ENCODE results near the gene PTPRM.

The PTPRM gene

DNA sequence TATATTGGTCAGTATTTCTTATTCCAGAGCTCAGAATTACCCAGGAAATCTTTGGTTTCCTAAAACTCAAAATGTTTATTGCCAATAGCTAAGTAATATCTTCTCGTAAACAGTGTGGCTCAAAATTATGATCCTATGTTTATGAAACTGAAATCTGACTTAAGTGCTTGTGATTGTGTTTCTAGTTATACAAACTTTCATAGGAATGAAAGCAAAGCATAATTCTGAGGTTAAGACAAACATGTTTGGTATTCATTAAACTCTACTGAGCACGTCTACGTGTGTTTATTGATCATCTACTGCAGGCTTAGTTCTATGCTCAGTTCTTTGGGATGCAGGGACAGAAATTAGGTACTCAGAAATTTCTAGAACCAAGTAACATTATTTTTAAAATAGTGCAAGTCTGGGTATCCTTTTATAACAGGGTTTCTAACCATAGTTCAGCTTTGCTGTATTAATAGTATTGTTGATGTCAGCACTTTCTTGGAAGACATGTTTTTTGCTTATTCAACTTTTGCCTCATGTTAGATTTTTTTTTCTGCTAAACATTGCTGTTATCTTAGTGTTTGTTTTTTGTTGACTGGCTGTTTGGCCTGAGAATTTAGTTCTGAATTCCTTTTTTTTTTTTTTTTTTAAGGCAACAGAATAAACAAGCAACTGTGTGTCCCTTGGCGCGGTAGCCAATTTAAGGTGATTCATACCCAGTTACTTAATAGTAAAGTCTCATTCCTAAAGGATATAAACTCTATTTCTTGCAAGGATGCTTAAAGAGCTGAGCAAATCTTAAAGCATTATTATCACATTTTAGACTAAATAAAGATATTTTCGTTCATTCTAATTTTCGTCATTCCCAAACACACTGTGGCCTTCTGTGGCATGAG is 31.3 kb downstream of the PTPRM start:
- DNase-seq (ENCODE audit: low read depth in 1 of 2, low spot score in 1 of 2) = no peak

DNA sequence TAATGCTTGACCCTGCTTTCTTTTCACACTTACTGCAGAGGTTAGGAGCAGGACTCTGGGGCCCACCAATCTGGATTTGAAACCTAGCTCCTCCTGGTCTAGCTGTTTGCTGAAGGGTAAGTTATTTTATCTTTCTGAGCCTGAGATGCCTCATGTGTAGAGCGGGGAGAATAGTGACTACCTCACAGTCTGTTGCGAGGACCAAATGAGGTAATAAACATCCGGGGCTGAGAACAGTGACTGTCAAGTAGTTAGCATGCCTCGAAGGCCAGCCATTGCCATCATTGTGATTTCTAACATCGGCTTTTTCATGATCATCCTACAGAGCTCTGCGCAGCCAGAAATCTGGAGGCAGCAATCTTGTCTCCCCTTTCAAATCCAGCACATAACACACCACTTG is 32.9 kb downstream of the PTPRM start:
- no peak for DNase-seq (ENCODE audit: low read depth in 1 of 2, low spot score in 1 of 2)

DNA sequence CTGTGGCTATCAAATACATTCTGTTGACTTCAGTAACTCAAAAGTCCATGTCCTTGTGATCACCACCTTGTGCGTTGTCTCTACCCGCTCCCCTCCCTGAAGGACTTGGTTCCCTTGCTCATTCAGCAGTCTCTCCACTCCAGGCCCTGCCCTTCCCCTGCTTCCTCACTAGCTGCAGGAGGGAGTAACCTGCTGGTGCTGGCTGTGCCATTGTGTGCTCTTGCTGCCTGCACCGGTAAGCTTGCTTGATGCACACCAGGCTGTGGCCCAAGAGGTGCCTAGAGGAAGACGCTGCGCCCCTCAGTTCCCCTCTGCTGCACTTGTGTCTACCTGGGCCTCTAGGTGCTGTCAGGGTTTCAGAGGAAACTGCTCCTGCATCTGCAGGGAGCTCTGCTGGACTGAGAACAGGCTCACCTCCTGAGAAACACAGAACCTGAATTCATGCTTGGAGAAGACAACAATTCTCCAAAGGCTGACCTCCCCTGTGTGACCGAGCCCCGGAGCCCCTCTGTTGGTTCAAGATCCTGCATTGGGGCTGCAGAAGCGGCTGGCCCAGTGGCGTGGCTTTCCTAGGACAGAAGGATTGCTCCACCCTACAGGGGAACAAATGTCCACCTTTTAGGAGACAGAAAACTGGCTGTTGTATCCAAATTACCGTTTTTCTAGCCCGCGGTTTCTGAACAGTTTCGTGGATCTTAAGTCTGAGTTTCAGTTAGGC is 33.6 kb downstream of the PTPRM start:
- no peak for DNase-seq (ENCODE audit: low read depth in 1 of 2, low spot score in 1 of 2)

DNA sequence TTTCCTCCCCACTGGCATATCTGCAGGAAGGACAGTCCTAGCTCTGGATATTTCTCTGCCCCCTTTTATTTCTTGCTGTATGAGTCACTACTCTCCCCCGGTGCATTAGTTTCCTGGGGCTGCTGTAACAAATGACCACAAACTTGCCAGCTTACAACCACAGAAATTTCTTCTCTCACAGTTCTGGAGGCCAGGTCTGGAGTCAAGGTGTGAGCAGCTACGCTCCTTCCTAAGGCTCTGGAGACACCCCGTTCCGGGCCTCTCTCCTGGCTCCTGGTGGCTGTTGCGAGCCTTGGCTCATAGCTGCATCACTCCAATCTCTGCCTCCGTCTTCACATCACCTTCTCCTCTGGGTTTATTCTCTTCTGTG is 34.1 kb downstream of the PTPRM start:
- DNase-seq (ENCODE audit: low read depth in 1 of 2, low spot score in 1 of 2) = no peak

DNA sequence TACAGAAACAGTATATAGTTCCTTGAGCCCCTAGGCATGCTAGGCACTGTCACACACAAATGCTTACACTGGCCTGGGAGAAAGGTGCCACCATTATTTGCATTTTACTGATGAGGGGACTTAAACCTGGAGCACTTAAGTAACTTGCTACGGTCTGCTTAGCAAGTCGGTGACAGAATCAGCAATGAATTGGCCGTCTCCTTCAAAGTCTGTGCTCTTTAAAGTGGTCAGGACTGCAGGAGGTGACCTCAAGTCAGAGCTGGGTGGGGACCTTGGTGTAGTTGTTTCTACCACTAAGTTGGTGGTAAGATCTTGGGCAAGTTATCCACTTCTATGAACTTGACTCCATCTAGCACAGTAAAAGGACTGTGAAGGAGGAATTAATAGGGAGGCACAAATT is 34.8 kb downstream of the PTPRM start:
- DNase-seq (ENCODE audit: low read depth in 1 of 2, low spot score in 1 of 2) = no peak

DNA sequence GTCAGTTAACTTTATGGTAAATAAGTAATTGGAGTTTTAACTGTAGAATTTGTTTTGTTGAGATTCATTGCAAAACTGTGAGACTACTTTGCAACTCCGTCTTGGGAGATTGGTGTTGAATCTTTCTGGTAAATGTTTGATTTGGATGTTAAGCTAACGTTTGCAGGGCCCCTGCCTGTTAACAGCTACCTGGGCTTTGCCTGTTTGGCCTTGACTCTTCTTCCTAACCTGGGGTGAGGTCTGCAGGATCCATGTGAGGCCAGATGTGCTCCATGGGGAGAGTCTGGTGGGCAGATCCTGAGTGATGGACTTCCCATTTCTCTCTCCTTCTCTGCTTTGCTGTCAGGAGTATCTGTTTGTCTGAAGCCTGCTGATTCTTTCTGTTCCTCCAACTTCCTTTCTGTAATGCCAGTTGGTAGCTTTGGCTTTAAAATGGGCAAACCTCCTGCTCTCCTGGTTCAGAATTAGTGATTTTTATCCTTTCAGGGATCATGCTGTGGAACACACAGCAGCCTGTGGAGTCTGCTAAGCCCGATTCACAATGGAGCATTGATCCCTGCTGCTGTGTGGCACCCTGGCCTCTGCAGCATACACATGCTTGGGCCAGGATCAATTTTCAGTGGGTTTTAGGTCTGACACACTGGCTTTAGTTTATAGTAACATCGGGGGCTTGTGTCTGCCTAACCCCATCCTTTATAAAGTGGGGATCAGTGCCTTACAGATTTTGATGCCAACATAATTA is 36.3 kb downstream of the PTPRM start:
- DNase-seq (ENCODE audit: low read depth in 1 of 2, low spot score in 1 of 2) = no peak

DNA sequence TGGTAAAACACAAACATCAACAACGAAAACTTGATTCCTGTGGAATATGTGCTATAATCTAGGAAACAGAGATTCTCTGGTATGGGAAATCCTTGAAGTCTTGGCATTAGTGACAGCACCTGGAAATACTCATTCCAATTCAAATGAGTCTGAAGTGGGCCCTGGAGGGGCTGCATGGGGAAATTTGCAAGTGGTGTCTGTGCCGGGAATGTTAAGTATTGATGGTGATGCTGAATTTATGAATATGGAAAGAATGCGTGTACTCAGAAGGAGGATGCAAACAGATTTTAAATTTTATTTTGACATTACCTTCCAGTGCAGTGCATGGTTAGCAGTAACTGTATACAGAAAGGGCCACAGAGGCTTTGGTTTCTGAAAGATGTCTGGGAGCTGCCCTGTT is 37.2 kb downstream of the PTPRM start:
- no peak for DNase-seq (ENCODE audit: low read depth in 1 of 2, low spot score in 1 of 2)

DNA sequence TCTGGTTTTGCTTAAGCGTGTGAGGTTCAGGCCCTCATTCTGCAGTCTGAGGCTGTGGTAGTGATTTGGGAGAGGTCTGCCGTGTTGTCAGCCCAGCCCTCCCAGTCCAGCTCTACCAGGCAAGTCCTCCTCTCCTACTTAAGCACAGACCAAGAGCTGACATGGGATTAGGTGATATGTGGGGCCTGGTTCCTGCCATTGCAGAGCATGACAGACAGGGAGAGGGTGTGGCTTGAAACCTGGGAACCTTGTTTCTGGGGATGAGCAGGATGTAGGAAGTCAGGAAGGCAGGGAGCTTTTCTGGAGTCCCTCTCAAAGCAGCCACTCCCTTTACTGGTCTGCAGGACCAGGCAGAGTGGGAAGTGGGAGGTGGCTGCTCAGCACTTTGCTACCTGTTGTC is 38.6 kb downstream of the PTPRM start:
- DNase-seq (ENCODE audit: low read depth in 1 of 2, low spot score in 1 of 2) = no peak

DNA sequence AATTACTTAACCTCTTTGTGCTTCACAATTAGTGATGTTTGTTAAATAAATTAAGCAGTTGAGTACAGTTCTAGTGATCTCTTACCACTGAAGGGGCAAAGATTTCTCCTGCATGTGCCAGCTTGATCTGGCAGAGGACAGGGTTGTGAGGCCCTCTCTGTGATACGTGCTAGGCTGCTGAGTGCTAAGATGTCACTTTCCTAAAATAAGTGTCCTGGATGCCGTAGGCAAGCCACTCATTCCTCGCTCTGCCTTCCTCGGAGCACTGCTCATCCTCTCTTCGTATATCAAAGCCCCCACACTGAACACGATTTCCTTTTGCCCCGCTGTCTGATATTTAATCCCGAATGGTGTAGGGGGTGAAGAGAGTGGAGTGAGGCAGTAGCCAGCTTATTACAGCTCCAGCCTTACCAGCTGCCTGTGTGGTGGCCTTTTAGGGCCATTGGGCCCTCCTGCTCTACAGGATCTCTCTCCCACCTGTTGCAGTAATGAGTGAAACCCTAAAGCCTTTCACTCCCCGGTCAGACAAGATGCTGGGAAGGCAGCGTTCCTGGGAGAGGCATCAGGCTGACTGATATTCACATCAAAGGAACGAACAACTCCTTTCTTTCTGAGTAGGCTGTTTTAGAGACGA is 40.5 kb downstream of the PTPRM start:
- DNase-seq (ENCODE audit: low read depth in 1 of 2, low spot score in 1 of 2) = no peak

DNA sequence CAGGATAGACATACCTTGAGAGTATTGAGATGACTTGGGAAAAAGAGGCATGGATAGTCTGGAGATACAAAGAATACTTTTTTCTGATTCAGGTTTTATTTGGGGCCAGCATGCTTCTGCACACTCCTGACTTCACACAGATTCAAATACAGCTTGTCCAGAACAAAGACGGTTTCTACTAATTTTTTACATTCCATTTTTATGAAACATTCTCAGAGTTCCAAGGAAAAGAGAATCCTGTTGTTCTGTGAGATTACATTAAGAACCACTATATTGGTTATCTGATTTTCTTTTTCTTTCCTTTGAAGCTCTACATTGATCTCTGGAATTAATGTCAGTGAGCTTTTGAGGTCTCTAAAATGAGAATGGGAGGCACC is 41.0 kb downstream of the PTPRM start:
- DNase-seq (ENCODE audit: low read depth in 1 of 2, low spot score in 1 of 2) = no peak

DNA sequence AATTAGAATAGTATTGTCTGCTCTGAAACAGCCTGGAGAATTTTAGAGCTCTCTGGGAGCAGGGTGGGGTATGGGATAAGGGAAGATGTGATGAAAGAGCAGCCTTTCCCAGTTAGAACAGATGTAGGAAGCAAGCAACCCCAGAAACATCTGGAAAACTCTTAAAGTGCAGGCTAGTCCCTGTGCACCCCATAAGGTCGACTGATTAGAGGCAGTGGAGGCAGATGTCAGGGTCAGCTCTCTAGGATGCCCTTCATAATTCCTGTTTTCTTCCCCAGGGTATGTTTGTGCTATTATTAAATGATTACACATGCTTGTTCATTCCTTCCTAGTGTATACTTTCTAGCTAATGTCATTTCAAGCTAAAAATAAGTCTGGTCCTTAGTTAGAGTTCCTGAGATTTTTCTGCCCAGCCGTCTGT is 41.7 kb downstream of the PTPRM start:
- no peak for DNase-seq (ENCODE audit: low read depth in 1 of 2, low spot score in 1 of 2)

DNA sequence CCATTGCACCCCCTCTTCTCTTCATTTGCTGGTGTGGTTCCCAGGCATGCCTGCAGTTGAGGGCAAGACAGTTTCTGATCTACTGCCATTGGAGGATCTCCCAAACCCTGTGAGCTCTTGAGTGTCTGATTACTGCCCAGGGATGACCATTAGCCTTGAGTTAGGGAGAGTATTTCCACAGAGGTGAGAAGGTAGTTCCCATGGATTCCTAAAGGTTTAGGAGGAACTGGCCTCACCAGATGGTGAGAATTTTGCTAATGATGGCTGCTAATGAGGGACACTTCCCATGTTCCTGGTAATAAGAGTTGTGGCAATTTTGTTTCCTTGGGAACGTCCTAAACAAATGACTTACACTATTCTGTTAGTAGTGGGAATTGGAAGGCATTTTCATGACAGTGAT is 42.5 kb downstream of the PTPRM start:
- DNase-seq (ENCODE audit: low read depth in 1 of 2, low spot score in 1 of 2) = no peak

DNA sequence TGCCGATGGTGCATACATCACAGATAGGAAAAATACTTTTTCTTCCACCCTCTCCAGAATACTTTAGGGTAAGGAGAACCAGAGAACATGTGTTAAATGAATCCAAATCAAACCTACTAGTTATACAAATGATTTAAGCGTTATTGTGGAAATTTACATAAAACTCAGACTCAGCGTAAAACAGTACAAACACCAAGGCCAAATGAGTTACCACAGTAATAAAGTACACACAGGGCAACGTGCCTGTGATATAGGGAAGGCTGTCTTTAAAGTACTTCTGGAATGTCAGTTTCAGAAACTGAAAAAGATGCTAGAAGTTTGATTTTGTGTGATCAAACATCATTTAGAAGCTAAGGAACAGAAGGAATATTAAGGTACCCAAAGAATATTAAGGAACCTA is 46.9 kb downstream of the PTPRM start:
- no peak for DNase-seq (ENCODE audit: low read depth in 1 of 2, low spot score in 1 of 2)

DNA sequence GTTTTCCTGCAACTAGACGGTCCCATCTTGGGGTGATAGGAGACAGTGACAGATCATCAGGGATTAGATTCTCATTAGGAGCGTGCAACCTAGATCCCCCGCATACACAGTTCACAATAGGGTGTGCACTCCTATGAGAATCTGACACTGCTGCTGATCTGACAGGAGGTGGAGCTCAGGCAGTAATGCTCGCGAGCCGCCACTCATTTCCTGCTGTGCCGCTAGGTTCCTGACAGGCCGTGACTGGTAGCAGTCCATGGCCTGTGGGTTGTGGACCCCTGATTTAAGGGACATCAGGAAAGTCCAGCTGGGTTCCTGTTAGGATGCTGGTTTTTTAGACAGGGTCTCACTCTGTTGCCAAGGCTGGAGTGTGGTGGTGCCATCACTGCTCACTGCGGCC is 48.7 kb downstream of the PTPRM start:
- no peak for DNase-seq (ENCODE audit: low read depth in 1 of 2, low spot score in 1 of 2)

DNA sequence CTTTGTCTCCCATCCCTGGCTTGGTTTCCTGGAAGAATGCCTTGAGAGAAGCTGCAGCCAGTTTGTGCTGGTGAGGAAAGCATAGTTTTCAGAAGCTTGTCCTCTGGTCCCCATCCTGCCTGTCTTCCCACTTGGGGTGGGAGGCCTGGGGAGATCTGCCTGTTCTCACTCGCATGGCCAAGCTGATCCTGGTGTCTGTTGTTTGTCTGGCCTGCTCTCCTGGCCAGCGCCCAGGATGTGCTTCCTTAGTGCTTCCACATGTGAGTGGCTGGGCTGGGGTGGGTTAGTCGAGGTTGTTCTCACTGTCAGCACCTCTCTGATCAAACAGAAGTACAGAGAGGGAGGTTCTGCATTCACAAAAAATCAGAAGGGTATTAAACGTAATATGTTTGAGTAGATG is 49.5 kb downstream of the PTPRM start:
- no peak for DNase-seq (ENCODE audit: low read depth in 1 of 2, low spot score in 1 of 2)

DNA sequence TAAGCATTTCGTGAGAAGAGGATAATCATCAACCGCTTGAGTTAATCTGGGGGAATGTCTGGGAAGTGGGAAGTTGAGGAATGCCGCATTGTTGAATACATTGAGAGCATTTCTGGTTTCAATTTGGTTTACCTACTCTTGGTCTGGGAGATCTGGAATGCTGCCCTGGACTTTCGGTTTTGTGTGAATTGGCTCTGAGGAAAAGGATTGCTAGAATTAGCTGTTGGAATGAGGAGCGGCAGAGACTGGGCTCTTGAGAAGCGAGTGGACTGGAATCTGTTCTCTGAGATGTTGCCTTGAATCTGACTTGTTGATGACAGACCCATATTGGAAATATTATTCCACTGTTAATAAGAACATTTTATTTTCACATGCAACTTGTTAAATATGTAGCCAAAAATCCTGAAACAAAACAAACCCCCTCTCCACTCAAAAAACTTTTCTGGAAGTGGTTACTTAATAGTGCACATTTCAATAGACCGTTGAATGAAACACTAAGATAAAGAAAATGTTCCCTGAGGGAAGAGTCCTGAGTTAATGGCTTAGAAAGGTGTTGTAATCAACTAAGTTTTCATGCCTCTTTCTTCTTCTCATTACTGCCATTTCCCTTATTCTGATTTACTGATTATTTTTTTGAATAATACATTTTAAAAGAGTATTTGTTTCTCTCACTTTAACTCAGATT is 50.8 kb downstream of the PTPRM start:
- no peak for DNase-seq (ENCODE audit: low read depth in 1 of 2, low spot score in 1 of 2)

DNA sequence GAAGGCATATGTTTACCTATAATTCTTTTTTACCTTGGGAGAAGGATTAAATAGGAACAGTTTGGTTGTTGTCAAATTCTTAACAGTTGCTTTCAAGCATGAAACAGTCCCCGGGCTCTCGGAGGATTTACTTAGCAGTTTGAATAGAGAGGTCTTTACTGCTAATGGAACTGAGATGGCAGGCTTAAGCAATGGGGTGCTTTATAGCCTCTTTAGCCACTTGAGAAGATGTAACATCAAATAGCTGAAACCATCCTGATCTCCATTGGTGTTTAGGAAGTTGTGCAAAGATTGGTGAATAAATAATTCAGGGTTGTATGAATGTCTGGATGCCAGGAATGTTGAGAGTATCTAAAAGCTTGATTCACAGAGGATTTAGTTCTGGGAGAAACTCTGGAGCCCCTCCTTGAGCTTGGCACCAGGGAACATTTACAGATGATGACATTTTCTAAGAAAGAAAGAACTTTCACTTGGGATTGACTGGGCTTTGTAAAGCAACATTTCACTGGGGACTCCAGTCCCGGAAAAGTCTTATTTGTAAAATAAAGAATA is 51.9 kb downstream of the PTPRM start:
- DNase-seq (ENCODE audit: low read depth in 1 of 2, low spot score in 1 of 2) = no peak

DNA sequence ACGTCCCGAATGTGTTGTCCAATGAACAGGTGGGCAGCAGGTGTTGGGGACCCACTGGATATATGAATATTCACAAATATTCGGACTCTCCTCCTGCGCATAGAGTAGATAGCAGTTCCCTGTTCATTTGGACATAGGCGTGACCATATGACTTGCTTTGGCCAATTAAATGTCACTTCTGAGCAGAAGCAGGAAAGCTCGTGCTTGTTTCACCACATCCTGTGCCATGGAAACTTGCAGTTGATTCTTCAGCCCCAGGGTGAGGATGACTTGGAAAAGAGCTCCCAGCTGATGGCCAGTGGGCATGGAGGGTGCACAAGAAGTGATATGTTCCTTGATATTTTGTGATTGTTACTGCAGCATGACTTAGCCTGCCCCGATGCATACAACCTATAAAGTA is 52.6 kb downstream of the PTPRM start:
- no peak for DNase-seq (ENCODE audit: low read depth in 1 of 2, low spot score in 1 of 2)

DNA sequence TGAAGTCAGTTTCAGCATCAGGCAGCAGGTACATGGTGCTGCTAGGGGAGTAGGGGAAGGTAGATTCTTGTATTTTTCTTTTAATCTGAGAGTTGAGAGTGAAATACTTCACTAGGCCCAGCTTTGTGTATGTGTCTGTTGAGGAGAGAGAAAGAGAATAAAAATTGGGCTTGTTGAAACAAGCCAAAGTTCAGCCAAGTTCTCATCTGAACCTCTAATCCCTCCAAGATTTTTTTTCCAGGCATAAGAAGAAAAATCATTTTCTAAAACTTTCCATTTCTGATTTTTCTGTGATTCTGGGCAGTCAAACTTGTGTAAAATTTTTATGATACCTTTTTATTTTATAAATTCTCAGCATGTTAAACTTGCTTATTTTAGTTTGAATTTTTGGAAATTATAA is 55.6 kb downstream of the PTPRM start:
- no peak for DNase-seq (ENCODE audit: low read depth in 1 of 2, low spot score in 1 of 2)

DNA sequence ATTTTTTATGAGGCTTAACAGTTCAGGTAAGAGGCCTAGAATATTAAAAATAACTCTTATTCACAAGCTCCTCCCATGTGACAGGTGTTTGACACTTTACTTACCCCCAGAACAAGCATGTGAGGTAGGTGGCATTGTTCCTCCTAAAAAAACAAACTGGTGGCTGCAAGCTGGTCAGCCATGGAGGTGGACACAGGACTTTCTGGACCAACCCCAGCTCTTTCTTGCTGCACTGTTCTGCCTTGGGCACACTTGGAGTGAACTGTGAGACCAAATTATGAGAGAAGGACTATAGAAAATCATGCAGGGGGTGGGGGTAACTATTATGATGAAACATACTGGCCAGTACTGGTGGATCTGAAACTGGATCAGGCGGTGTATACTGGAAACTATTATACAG is 56.6 kb downstream of the PTPRM start:
- DNase-seq (ENCODE audit: low read depth in 1 of 2, low spot score in 1 of 2) = no peak

DNA sequence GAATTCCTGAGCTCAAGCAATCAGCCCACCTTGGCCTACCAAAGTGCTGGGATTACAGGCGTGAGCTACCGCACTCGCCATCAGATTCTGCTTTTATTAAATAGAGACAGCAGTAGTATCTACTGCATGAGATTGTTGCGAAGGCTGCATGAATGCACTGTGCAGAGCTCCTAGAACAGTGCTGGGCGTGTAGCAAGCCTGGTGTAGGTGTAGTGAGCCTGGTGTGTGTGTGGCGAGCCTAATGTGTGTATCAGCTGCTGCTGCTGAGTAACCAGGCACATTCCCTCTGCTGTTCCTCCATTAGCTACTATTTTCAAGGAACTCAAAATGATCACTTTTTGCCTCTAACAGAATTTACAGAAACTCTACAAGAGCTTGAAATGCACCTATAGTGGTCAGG is 57.6 kb downstream of the PTPRM start:
- no peak for DNase-seq (ENCODE audit: low read depth in 1 of 2, low spot score in 1 of 2)

All from activated CD4-positive, alpha-beta T cell treated with anti-CD3 and anti-CD28 coated beads, Interleukin-2, amount 50 U/mL, for 24 hours (primary cell).